Epithelial cell of proximal tubule (primary cell): ENCODE data around the gene KLHL26. TPM values are rescaled to one million over a fixed set of nuclear protein-coding genes. Genes with fewer than 3 reads are reported as not detected.
"Not testable (repeated sequence)": the region's sequence is repeated elsewhere in the genome, so short reads cannot be mapped to it uniquely, and the experiment has no call there.

Experiments used
- DNase-seq: peaks from one replicate; pipeline ENCODE4 v3.0.0-alpha.2; 2011; ENCODE audit warnings: low read depth
- H3K4me3 ChIP-seq: 2 replicates; pipeline ENCODE4 v1.5.1; 2011; ENCODE audit warnings: low read depth, mild to moderate bottlenecking, low read length
- total RNA-seq: library from RNA; depleted of rRNA; stranded (reverse); fragments of >200 nt; gene quantifications from 2 replicates; pipeline ENCODE4 v1.2.3, GENCODE V29; 2015
- TF ChIP-seq, protein P1 (sequence below): conservative IDR thresholded peaks from 2 replicates; pipeline ENCODE4 v1.5.1; 2012; ENCODE audit warnings: low read depth, mild to moderate bottlenecking, low read length

KLHL26 gene
- total RNA-seq, 1 donor from 2014 or later = 16.5 TPM

DNA sequence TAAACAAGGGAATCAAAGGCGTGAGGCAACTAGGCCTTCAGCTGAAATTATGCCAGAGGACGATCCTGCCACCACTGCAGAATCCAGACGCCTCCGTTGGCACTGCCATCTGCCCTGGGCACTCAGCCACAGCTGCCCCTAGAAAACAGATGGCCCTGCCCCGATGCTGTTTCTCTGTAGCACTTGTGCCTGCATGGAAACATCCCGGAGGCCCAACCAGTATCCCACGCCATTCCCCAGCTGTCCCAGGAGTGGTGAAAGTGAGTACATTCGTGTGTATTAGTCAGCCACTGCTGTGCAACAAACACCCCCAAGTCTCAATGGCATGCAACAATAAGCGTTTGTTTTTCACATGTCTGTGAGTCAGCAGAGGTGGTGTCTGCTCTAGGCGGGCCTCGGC lies 37.8 kb downstream of the KLHL26 start:
- DNase-seq = no peak
- TF ChIP-seq, protein P1, sequence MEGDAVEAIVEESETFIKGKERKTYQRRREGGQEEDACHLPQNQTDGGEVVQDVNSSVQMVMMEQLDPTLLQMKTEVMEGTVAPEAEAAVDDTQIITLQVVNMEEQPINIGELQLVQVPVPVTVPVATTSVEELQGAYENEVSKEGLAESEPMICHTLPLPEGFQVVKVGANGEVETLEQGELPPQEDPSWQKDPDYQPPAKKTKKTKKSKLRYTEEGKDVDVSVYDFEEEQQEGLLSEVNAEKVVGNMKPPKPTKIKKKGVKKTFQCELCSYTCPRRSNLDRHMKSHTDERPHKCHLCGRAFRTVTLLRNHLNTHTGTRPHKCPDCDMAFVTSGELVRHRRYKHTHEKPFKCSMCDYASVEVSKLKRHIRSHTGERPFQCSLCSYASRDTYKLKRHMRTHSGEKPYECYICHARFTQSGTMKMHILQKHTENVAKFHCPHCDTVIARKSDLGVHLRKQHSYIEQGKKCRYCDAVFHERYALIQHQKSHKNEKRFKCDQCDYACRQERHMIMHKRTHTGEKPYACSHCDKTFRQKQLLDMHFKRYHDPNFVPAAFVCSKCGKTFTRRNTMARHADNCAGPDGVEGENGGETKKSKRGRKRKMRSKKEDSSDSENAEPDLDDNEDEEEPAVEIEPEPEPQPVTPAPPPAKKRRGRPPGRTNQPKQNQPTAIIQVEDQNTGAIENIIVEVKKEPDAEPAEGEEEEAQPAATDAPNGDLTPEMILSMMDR = no peak
- H3K4me3 ChIP-seq = no peak overlapping the region

DNA sequence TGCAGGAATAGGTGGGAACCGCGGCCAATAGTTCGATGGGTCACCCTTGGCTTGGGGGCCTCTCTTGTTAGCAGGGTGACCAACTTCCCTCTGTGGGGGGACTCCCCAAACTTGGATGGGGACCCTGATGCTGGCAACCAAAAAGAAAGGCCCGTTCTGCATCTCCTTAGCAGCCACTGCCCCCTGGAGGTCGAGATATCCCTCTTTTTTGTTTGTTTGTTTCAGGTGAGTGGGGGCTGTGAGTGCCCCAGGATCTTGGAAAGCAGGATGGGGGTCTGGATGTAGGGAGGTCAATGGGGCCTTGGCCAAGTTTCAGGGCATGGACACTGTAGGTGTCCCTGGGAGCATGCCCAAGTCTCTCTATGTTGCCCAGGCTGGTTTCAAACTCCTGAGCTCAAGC lies 39.0 kb downstream of the KLHL26 start:
- H3K4me3 ChIP-seq = no peak overlapping the region
- no peak for DNase-seq
- TF ChIP-seq, protein P1 = peak; percentile 62

DNA sequence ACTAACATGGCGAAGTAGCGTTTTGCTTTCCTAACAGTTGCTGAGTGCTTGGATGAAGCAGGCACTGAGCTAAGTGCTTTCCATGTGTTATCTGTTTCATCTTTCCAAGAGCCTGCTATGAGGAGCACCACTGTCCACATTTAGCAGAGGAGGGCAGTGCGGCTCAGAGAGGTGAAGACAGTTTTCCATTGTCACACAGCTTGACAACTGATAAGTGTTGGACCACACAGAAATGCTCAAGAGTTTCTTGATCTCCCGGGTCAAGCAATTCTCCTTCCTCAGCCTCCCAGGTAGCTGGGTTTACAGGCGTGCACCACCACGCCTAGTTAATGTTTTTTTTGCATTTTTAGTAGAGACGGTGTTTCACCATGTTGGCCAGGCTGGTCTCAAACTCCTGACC lies 39.9 kb downstream of the KLHL26 start:
- no peak overlapping the region for H3K4me3 ChIP-seq
- no peak for DNase-seq
- TF ChIP-seq, protein P1 = no peak

DNA sequence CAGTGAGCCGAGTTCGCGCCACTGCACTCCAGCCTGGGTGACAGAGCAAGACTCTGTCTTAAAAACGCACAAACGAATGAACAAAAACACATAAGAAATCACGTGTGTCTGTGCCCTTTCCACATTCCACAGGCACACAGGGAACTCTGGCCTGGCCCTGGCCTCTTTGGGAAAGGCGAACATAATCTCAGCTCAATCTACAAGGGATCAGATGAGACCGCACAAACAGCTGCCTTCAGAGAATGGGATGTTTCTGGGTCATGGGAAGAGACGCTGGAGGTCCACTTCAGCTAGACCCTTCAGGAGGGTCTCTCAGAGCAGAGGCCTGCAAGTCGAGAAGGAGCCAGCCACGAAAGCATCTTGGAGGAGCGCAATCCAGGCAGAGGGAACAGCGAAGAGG lies 40.3 kb downstream of the KLHL26 start:
- no peak overlapping the region for H3K4me3 ChIP-seq
- TF ChIP-seq, protein P1 = no peak
- no peak for DNase-seq

DNA sequence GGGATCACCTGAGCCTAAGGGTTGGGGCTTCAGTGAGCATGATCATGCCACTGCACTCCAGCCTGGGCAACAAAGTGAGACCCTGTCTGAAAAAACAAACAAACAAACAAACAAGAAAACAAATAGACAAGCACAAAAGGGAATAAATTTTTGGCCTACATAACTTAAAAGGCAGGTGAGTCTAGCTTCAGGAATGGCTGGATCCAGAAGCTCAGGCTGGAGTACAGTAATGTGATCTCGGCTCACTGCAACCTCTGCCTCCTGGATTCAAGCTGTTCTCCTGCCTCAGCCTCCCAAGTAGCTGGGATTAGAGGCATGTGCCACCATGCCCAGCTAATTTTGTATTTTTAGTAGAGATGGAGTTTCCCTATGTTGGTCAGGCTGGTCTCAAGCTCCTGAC lies 43.3 kb downstream of the KLHL26 start:
- H3K4me3 ChIP-seq, DNase-seq: not testable (repeated sequence)

DNA sequence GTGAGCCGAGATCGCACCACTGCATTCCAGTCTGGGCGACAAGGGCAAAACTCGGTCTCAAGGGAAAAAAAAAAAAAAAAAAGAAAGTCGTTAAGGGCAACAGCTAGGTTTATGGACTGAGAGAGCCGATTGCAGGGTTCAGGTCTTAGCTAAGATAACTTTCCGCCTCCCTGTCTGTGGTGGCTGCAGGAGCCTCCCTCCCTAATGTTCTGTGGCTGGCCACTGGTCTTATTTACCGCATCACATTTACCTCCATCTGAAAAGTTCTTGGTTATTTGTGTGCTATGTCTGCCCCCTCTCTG lies 45.9 kb downstream of the KLHL26 start:
- H3K4me3 ChIP-seq = peak overlapping the region; percentile 62
- no peak for DNase-seq
- TF ChIP-seq, protein P1 = no peak

DNA sequence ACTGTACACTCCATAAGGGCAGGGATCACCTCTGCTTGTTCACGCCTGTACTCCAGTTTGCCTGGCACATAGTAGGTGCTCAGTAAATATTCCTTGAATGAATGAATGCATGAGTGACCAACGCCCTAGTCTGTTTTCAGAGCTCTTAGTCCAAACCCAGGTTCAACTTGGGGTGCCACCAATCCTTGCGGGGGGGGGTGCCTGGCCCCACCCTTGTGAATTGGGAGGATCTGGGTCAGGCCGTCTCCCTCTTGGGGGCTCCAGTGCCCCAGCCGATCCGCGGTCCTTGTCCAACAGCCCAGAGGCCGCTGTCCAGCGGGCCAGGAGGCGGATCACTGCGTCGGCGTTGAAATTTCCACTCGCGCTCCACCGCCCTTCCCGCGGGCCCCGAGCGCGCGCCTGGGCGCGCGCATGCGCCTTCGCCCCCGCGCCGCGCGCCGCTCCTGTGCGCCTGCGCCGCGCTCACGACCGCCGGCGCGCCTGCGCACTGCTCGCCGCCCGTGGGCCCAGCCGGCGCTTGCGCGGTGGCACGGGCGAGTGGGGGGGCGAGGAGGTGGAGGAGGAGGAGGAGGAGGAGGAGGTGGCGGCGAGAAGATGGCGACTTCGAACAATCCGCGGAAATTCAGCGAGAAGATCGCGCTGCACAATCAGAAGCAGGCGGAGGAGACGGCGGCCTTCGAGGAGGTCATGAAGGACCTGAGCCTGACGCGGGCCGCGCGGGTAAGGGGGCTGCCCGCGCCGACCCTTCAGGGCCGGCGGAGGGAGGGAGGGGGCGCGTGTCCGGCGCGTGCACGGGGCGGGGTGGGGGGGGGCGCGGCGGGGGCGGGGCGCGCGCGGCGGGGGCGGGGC lies 46.5 kb downstream of the KLHL26 start, which contains the start of gene CRTC1:
TSS of gene CRTC1 (plus strand) at position 572 of the 849 bp plus-strand sequence. CDS start at position 595, 23 bp downstream.
- TF ChIP-seq, protein P1 = peak; percentile 5

More for the DNA sequence above, 46.5 kb downstream of the KLHL26 start, which contains the start of gene CRTC1:
- no peak for DNase-seq
- peak within 1 kb of the TSS; percentile 72 for H3K4me3 ChIP-seq
